C1 segment of cervical spinal cord (tissue), 14 donors: ENCODE measurements around the gene PPP1R26.
"Not testable (repeated sequence)": the region's sequence is repeated elsewhere in the genome, so short reads cannot be mapped to it uniquely, and the experiment has no call there.

ENCODE experiments used
- DNase-seq, 14 donors: peaks; one replicate each; lab custom pipeline; 2025; lab: John Stamatoyannopoulos, UW

The PPP1R26 gene

DNA sequence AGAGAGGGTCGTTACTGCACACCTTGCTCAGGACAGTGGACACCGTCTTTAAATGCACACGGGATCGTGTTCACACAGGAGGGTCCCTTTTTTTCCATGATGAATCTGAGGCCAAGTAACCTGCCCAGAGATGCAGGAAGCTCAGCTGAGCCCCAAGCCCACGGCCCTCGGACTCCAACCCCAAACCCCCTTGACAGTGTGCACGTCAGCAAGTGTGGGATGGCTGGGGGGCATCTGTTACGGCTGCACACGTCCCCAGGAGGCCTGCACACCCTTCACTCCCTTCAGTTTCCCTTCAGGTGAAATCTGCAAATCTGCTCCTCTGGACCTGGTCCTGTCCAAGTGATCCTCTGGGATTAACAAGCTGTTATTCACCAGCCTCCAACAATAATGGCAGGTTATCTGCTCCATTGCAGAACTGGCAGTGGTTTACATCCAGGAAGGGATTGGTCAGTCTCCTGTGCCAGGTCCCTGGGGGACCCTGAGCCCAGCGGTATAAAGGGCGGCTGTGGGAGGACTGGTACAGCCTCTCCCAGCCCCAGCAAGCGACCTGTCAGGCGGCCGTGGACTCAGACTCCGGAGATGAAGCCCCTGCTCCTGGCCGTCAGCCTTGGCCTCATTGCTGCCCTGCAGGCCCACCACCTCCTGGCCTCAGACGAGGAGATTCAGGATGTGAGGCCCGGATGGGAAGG, 41.5 kb downstream of the PPP1R26 start, which contains the start of gene LCN1:
Gene LCN1, plus strand, starts transcription at position 525 of the 692 bp plus-strand sequence. Its CDS starts 58 bp downstream, at position 583.
- DNase-seq: no peak

DNA sequence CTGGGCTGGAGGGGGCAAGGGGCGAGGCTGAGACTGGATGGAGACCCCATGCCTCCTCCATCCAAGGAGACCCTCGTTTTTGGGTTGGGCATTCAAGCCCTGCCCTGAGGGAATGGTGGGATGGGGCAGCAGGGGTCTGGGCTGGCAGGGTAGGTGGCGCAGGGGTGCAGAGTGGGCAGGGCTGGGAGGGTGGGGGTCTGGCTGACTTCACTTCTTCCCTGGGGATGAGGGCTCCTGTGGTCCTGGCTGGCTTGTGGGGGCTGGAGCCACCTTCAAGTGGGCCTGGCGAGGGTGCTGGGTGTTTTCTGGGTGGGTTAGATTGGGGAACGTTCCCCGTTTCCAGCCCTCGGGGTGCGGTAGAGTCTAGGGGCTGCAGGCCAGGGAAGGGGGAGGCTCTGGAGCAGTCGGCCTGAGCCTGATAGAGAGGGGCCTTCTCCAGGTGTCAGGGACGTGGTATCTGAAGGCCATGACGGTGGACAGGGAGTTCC, 42.1 kb downstream of the PPP1R26 start:
- no peak for DNase-seq

DNA sequence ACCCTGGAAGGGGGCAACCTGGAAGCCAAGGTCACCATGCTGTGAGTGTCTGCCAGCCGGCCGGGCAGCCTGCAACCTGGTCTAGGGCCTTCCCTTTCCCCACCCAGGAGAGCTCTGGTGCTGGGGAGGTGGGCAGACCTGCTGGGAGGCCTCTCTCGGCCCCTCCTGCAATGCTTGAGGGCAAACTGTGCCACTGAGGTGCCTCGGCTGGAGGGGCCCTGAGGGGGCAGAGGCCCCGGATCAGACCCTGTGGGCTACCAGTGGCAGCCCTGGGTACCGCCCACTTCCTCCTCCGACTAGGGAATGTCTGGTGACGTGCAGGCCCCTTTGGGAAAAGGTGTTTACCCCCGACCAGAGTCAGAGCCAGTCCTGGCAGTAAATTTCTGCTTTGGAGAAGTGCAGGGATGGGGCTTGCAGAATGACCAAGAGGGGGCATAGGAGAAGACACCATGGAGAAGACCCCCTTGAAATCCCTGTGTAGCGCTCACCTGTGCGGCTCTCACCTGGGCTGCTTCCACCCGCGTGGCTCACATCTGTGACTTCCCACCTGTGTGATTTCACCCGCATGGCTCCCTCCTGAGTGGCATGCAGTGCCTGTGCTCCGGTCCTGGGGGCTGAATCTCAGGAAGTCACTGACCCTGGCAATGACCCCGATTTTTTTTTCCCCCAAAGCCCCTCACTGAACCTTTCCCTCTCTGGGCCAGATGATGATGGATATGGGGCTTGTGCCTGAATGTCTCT, 42.7 kb downstream of the PPP1R26 start:
- no peak for DNase-seq

DNA sequence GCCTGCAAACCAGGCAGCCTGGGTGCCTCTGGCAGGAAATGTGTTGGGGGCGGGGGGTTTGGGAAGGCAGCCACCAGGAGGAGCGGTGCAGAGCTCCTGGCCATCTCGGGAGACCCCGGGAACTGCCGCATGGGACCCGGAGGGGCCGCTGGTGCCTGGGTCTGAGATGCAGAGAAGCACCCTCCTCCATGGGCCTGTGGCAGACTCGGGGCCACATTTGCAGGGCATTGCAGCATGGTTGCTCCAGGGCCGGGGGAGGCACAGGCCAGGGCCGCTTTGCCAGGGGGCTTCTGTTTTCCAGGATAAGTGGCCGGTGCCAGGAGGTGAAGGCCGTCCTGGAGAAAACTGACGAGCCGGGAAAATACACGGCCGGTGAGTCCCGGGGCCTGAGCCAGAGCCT, 43.3 kb downstream of the PPP1R26 start:
- no peak for DNase-seq

DNA sequence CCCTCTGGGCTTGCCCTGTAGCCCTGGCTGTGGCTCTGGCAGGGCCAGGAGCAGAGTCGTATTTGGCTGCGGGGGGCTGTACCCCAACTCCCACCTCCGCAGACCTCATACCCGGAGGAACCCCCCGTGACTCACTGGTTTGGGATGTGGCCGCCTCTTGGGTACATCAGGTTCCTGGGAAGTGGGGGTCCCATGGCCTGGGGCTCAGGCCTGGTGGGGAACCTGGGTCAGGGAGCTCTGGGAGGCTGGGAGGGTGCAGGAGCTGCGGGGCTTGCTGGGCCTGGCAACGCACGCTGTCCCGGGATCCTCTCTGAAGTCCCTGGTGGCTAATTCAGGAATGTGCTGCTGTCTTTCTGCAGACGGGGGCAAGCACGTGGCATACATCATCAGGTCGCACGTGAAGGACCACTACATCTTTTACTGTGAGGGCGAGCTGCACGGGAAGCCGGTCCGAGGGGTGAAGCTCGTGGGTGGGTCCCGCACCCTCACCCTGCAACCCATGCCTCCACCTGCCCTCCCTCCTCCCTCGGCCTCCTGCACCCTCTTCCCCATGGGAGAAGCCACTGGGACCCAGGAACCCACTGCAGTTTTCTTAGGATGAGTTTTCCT, 44.0 kb downstream of the PPP1R26 start:
- no peak for DNase-seq

DNA sequence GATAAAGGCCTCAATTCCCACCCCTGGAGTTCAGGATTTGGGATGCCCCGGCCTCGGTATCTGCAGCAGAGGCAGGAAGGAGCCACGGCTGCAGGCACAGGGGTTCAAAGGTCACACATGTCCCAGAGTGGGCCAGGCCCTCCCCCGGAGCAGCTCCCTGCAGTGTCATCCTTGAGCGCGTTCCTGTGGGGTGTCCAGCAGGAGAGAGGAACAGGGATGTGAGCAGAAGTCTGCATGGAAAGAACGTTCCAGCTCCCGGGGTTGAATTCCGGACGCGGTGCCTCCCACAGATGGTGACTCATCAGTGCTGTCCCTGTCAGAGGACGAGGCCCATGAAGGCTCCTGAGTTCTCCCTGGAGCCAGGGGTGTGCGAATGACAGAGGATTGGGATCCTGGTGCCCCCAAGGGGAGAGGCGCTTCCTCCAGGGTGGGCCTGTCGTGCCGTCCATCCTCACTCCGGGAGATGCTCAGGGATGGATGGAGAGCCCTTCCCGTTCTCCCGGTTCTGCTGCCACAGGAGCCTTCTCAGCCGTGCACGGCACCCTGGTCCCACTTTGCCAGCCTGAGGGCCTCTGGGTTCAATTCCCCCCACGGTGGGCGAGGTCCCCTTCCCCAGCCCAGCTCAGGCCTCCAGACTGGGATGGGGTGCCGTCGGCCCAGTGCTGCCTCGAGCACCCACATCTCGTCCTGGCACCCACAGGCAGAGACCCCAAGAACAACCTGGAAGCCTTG, 44.7 kb downstream of the PPP1R26 start:
- no peak for DNase-seq

DNA sequence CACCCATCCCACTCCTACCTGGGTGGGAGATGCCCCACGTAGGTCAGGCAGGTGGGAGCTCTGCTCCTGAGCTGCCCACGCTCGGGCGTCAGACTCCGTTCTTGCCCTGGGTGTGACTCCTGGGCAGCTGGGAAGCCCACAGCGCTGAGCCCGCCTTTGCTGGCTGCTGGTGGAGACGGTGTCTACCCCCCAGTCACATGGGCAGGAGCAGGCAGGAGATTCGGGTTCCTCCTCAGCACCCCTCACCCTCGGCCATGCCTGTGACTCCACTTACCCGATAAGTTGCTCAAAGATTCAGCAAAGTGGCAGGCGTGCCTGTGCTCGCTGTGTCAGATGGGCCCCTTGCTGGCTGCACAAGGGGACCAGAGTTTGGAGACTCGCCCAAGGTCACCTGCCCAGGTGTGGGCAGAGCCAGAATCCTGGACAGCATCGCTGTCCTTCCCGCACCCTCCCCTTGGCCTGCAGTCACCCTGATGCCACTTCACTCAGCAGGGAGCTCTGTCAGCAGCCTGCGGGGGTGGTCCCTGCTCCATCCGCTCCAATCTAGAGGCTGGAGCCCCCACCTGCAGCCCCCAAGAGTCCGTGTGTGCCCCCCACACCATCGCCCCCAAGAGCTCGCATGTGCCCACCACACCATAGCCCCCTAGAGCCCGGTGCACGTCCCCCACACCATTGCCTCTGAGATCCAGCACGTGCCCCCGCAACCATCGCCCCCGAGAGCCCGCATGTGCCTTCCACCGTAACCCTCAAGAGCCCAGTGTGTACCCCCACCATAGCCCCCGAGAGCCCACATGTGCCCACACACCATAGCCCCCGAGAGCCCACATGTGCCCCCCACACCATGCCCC, 45.9 kb downstream of the PPP1R26 start:
- no peak for DNase-seq

DNA sequence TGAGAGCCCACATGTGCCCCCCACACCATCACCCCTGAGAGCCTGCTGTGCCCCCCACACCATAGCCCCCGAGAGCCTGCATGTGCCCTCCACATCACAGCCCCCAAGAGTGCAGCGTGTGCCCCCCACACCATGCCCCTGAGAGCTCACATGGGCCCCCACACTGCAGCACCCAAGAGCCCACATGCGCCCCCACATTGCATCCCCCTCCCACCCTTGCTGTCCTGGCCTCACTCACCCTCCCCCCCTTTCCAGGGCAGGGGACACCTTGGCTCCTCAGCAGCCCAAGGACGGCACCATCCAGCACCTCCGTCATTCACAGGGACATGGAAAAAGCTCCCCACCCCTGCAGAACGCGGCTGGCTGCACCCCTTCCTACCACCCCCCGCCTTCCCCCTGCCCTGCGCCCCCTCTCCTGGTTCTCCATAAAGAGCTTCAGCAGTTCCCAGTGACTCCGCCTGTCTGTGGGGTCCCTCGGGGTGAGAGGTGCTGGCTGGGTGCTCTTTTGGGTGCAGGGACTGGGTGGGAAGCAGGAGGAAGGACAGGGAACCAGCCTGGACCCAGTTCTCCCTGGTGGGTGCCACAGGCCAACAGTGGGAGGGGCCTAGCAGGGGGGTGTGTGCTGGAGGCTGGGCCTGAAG, 46.6 kb downstream of the PPP1R26 start:
- DNase-seq: no peak

DNA sequence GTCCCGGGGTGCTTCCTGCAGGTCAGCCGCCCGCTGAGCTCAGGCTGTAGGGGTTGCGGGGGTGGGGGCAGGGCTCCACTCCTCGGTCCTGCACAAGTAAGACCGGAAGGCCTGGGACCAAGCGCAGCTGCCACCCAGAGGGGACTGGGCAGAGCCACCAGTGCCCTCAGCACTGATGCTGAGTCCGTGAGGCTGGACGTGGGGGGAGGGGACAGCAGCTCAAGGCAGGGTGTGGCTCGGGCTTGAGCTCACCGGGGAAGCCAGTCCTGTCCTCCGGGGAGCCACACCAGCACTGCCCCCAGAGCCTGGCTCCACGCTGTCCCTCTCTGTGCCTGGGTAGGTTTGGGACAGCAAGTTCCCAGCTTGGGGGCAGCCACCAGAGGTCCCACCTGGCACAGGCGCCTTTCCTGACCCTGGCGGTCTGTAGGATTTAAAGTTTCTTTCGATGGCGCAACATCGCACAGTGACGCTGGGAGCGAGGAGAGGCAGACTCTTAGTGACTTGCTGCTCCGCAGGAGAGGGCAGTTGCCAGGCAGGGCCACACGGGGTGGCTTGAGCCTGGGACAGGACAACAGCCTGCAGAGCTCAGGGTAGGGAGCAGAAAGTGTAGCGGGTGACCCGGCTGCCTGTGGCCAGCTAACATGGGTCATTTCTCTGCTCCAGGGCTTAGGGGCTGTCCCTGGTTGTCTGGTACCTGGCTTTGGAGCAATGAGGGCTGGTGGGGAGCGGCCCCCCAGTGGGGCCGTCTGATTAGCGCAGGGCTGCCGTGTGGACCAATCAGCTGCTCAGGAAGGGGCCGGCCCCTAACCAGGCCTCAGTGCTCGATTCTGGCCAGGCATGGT, 47.4 kb downstream of the PPP1R26 start:
- DNase-seq: no peak

DNA sequence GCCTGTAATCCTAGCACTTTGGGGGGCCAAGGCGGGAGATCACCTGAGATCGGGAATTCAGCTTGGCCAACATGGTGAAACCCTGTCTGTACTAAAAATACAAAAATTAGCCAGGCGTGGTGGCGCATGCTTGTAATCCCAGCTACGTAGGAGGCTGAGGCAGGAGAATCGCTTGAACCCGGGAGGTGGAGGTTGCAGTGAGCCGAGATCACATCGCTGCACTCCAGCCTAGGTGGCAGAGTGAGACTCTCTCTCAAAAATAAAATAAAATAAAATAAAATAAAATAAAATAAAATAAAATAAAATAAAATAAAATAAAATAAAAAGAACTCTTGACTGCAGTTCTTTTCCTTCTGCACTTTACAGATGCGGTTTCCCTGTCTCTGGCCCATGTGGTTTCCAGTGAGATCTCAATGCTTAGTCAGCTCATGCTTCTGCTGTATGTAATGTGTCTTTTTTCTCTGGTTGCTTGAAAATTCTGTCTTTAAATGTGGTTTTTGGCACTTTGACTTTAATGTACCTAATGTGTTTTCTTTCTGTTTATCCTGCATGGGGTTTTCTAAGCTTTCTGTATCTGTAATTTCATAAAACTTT, 49.4 kb downstream of the PPP1R26 start:
- DNase-seq: not testable (repeated sequence)

DNA sequence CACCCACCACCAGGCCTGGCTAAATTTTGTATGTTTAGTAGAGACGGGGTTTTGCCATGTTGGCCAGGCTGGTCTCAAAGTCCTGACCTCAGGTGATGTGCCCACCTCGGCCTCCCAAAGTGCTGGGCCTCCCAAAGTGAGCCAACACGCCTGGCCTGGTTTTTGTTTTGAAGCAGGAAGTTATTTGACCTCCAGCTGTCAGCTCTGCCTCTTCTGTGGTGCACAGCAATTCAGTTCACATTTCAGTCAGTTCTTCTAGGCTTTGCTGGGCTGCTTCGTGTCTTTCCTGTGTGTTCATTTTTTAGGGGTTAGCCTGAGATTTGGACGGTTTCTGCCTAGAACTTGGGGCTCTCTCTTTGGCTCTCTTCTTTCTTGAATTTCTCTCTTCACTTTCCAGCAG, 50.6 kb downstream of the PPP1R26 start:
- DNase-seq: no peak

DNA sequence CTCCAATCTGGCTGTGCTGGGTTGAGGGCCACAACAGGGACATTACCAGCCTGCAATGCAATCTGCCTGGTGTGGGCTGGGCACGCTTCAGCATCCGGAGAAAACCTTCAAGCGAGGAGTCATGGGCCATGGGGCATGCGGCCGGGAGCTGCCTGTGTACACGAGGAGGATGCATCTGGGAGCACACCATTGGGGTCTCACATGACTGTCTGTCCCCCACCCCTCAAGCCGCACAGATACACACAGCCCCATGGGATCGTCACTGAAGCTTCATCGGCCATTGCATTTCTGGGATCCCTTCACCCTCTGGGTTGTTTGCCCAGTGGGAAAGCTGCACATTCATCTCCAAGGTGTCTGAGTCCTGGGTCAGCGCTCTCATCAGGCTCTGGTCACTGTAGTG, 51.5 kb downstream of the PPP1R26 start:
- no peak for DNase-seq

DNA sequence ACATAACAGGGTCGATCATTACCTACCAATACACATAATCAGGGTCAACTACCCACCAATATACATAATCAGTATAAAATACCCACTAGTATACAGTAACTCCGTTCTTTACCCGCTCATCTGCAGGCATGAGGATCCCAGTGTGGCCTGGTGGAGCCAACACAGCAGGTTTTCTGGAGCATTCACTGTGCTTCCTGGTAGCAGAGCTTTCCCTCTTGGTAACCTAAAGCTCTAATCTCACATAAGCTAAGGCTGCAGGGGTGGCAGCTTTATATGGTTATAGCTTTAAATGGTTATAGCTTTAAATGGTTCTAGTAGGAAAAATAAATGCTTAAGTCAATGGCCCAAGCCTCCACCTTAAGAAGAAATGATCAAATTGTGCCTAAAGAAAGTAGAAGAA, 53.5 kb downstream of the PPP1R26 start:
- no peak for DNase-seq

DNA sequence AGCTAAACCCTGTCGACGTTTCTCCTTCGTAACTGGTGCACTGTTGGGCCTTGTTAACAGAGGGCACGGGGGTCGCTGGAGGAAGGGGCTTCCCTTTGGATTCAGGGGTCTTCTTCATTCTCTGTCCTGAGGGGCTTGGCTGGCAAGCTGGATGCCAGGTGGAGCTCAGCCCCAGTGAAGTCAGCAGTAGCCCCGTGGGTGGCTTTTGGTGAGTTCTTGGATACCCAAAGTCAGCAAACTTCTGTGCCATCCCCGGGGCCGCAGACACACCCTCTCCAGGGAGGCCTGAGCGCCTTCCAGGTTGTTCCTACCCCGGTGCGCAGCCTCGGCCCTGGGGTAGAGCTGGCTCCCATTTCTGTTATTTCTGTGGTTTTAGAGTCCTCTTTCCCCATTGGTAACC, 54.1 kb downstream of the PPP1R26 start:
- no peak for DNase-seq

DNA sequence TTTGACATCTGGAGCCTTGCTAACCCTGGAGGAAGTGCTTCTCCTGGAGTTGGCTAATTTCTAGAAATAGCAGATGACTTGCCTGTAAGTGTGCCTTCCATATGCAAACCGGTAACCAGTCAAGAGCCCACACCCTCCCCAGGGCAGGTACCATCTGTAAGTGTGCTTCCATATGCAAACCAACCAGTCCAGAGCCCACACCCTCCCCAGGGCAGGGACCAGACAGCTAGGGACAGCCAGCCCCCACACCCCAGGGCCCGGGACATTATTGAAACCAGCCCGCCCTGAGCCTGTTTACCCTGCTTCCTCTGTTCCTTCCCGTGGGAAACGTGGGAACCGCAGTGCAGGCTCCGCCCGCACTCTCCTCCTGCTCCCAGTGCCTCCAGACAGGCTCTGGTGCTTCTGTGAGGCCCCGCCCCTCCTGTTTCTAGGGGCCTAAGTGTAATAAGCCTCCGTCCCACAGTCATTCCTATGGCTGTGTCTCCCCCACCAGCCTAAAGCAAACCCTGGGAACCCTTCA, 54.7 kb downstream of the PPP1R26 start:
- DNase-seq: not testable (repeated sequence)

DNA sequence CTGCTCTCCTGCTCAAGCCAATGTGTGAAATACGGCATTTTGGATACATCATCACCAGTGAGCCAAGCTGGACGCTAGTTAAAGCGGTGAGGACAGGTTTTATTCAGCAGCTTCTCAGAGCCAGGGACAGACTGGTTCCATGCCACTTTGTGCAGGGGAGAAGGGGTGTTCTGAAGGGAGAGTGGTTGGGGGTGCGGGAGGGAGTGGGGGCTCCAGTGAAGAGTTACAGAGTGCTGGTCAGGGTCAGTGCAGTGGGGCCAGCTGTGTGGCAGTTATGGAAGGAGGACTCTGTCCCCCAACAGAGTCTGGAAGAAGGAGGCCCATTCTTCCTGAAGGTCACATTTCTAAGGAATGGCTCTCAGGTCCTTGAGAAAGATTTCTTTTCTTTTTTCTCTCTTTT, 55.2 kb downstream of the PPP1R26 start:
- not testable (repeated sequence) for DNase-seq

DNA sequence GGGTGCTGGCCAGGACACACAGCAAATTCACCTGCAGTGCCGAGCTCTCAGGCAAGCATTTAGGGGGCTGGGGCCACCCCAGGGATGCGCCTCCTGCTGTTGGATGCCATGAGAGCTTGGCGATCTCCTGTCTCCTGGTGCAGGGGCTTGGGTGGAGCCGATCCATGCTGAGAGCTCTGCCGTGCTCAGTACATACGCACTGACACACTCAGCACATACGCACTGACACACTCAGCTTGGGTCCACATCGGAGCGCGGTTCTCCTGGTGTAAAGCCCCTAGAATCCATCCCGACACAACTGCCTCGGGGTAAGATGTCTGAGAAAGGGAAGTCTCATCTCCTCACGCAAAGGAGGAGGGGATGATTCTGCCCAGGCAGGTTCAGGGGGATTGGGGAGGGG, 56.0 kb downstream of the PPP1R26 start:
- DNase-seq: not testable (repeated sequence)

DNA sequence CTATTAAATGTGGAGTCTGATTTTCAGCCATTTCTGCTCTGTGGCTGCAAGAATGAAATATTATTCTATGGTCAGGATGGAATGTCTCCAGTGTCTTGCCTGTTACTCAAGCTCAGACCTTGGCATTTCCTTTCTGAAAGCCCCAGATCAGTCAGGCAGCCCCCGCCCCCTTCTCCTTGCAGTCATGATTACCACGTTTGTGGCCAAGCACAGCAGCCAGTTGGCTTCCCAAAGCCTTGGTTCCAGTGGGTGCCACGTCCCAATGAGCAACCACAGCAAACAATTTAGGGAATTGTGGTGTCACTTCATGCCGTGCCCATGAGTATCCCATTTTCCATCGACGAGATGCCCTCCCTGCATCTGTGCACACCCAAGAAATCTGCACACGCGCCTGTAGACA, 56.6 kb downstream of the PPP1R26 start:
- DNase-seq: no peak
